IPS-18a (cell line): ENCODE results near the gene MAP7.

Experiments
- H3K27ac ChIP-seq: one replicate; pipeline ENCODE4 v1.5.1; 2013; ENCODE audit warnings: low read length
- H3K27me3 ChIP-seq: one replicate; pipeline ENCODE4 v1.6.1; 2013; ENCODE audit warnings: mild to moderate bottlenecking, low read length; ENCODE audit not compliant: control insufficient read depth, insufficient read depth
- H3K36me3 ChIP-seq: one replicate; pipeline ENCODE4 v1.6.1; 2013; ENCODE audit warnings: low read depth, low read length; ENCODE audit not compliant: control insufficient read depth
- H3K4me1 ChIP-seq: one replicate; pipeline ENCODE4 v1.6.1; 2013; ENCODE audit warnings: low read depth, low read length; ENCODE audit not compliant: control insufficient read depth
- H3K4me3 ChIP-seq: one replicate; pipeline ENCODE4 v1.5.1; 2013; ENCODE audit warnings: low read length
- H3K9ac ChIP-seq: one replicate; pipeline ENCODE4 v1.6.1; 2013; ENCODE audit warnings: mild to moderate bottlenecking, low read length, moderate library complexity
- H3K9me3 ChIP-seq: one replicate; pipeline ENCODE4 v1.6.1; 2013; ENCODE audit warnings: low read depth, low read length; ENCODE audit not compliant: control insufficient read depth

MAP7 gene

GRCh38 chr6:136465766-136466303 lies 84.4 kb downstream of the MAP7 start:
- no peaks in the 10 kb centered on the region for H3K27me3 ChIP-seq
- no peaks in the 10 kb centered on the region for H3K36me3 ChIP-seq
- no peak overlapping the region for H3K4me3 ChIP-seq
- no peaks in the 10 kb centered on the region for H3K9me3 ChIP-seq
- no peak overlapping the region for H3K27ac ChIP-seq
- H3K9ac ChIP-seq: no peak overlapping the region
- H3K4me1 ChIP-seq: peaks cover 10% of the 10 kb centered on the region

DNA sequence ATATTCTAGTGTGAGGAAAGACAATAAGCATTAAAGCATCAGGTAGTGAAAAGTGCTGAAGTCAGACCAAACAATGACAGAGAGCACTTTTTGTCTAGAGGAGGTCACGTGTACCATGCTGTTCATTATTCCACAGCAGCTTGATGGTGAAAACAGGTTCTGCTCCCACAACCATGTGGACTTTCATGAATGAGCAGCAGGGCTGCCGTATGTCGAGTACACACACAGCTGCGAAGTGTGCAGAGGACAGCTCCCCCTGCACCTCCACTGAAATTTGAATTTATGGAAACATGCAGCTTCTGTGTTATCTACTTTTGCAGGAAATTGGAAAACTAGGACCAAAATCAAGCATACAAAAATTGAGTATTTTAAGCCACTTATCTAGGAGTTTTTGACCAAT lies 85.3 kb downstream of the MAP7 start:
- Histone ChIP-seq H3K9ac (no peak overlapping the region), H3K4me1 (peaks cover 6% of the 10 kb centered on the region), H3K27me3 (no peaks in the 10 kb centered on the region), H3K27ac (no peak overlapping the region), H3K36me3 (no peaks in the 10 kb centered on the region), H3K9me3 (no peaks in the 10 kb centered on the region), H3K4me3 (no peak overlapping the region)

DNA sequence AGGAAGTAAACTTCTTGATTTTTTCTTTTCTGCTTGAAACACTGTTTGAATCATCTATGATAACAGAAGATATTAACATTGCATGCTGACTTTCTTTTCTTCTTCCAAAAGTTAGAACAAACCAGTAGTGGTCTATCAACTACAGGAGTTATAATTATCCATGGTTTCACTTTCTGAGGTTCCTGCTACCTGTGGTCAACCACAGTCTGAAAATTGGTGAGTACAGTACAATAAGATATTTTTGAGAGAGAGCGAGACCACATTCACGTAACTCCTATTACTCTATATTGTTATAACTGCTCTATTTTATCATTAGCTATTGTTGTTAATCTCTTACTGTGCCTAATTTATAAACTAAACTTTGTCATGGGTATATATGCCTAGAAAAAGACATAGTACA lies 86.1 kb downstream of the MAP7 start:
- Histone ChIP-seq H3K9ac (no peak overlapping the region), H3K9me3 (no peaks in the 10 kb centered on the region), H3K27me3 (no peaks in the 10 kb centered on the region), H3K27ac (no peak overlapping the region), H3K4me3 (no peak overlapping the region), H3K36me3 (no peaks in the 10 kb centered on the region), H3K4me1 (peaks cover 6% of the 10 kb centered on the region)

GRCh38 chr6:136463743-136464142 lies 86.5 kb downstream of the MAP7 start:
- H3K4me3 ChIP-seq: no peak overlapping the region
- no peak overlapping the region for H3K9ac ChIP-seq
- no peak overlapping the region for H3K27ac ChIP-seq
- H3K36me3 ChIP-seq: no peaks in the 10 kb centered on the region
- no peaks in the 10 kb centered on the region for H3K27me3 ChIP-seq
- peaks cover 6% of the 10 kb centered on the region for H3K4me1 ChIP-seq
- H3K9me3 ChIP-seq: peaks cover under 1% of the 10 kb centered on the region

DNA sequence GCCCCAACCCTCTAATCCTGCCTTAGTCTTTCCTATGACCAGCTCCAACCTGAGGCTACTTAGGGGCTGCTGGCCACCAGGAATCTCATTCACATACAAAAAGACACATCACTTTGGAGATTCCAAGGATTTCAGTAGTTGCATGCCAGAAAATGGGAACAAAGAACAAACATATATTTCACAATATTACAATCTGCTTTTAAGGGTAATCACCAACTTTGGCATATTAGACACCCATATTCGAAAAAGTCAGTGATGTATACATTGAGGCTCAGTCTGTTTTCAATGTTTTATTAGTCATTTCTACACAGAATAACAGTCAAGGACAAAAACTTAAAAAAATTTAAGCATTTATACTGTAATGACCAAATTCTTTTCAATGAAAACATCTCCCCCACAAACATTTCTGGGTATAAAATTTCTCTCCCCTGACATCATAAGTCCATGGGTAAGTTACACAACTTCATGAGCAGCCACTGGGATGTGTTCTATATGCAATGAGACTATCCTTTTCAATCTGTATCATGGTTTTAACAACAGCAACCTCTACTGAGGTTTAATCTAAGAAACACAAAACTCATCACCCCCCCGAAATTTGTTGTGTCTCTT lies 103.5 kb downstream of the MAP7 start:
- Histone ChIP-seq H3K36me3 (no peaks in the 10 kb centered on the region), H3K9ac (no peak overlapping the region)

GRCh38 chr6:136446145-136446544 lies 104.1 kb downstream of the MAP7 start:
- H3K9ac ChIP-seq: no peak overlapping the region
- peaks cover 8% of the 10 kb centered on the region for H3K4me1 ChIP-seq
- no peaks in the 10 kb centered on the region for H3K36me3 ChIP-seq
- no peak overlapping the region for H3K4me3 ChIP-seq
- no peaks in the 10 kb centered on the region for H3K9me3 ChIP-seq
- no peaks in the 10 kb centered on the region for H3K27me3 ChIP-seq
- no peak overlapping the region for H3K27ac ChIP-seq

More for the DNA sequence above, 103.5 kb downstream of the MAP7 start:
- H3K9me3 ChIP-seq: no peaks in the 10 kb centered on the region
- H3K4me1 ChIP-seq: peaks cover 8% of the 10 kb centered on the region
- no peaks in the 10 kb centered on the region for H3K27me3 ChIP-seq
- no peak overlapping the region for H3K27ac ChIP-seq
- H3K4me3 ChIP-seq: no peak overlapping the region

GRCh38 chr6:136445063-136445462 lies 105.2 kb downstream of the MAP7 start:
- no peaks in the 10 kb centered on the region for H3K9me3 ChIP-seq
- peaks cover 12% of the 10 kb centered on the region for H3K4me1 ChIP-seq
- no peak overlapping the region for H3K4me3 ChIP-seq
- H3K36me3 ChIP-seq: no peaks in the 10 kb centered on the region
- no peak overlapping the region for H3K27ac ChIP-seq
- no peaks in the 10 kb centered on the region for H3K27me3 ChIP-seq
- no peak overlapping the region for H3K9ac ChIP-seq

DNA sequence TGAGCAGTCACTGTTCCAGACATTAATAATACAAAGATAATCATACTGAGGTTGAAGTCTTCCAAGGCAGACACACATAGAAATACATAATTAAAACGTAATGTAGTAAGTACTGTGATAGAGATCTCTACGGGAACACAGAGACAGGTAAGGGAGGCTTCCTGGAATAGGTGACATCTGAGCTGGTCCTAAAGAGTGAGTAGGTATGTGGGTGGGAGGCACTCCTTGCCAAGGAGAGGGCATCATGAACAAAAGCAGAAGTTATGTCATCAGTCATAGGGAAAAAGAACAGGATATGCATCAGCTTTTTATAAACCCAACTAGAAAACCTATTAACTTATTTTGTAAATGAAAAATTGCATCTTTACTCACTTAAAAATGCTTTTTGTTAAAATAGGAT lies 110.0 kb downstream of the MAP7 start:
- no peak overlapping the region for H3K9ac ChIP-seq
- no peaks in the 10 kb centered on the region for H3K36me3 ChIP-seq
- H3K4me1 ChIP-seq: peaks cover 30% of the 10 kb centered on the region
- H3K27me3 ChIP-seq: no peaks in the 10 kb centered on the region
- H3K4me3 ChIP-seq: no peak overlapping the region
- H3K27ac ChIP-seq: no peak overlapping the region
- H3K9me3 ChIP-seq: no peaks in the 10 kb centered on the region

- no peaks in the 10 kb centered on the region for H3K27me3 ChIP-seq
- H3K27ac ChIP-seq: no peak overlapping the region
Measured at GRCh38 chr6:136439514-136440190, 110.6 kb downstream of the MAP7 start.

DNA sequence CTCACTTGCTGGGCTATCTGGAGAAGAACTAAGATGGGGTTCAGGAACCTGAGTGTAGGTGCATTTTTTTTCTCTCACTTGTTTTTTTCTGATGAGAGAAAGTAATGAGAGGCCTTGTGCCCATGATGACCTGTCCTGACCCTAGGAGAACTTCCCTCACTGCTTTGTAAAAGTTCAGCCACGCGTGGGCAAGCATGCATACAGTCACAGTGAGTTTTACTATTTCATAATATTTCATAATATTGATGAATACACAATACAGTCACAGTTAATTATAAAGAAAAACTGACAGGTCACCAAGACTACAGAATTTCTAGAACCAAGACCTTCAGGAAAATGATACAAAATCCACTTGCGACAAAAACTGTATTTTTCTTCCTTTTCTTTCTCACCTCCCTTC lies 111.8 kb downstream of the MAP7 start:
- Histone ChIP-seq H3K36me3 (no peaks in the 10 kb centered on the region), H3K9me3 (no peaks in the 10 kb centered on the region), H3K4me1 (peaks cover 40% of the 10 kb centered on the region), H3K27ac (no peak overlapping the region), H3K27me3 (no peaks in the 10 kb centered on the region), H3K4me3 (no peak overlapping the region), H3K9ac (no peak overlapping the region)

More at GRCh38 chr6:136439514-136440190, 110.6 kb downstream of the MAP7 start:
- Histone ChIP-seq H3K36me3 (no peaks in the 10 kb centered on the region), H3K9me3 (no peaks in the 10 kb centered on the region), H3K4me1 (peaks cover 35% of the 10 kb centered on the region), H3K4me3 (no peak overlapping the region), H3K9ac (no peak overlapping the region)

- peaks cover 40% of the 10 kb centered on the region for H3K4me1 ChIP-seq
- H3K27me3 ChIP-seq: no peaks in the 10 kb centered on the region
- H3K9me3 ChIP-seq: no peaks in the 10 kb centered on the region
- no peak overlapping the region for H3K9ac ChIP-seq
- H3K4me3 ChIP-seq: no peak overlapping the region
- no peaks in the 10 kb centered on the region for H3K36me3 ChIP-seq
- H3K27ac ChIP-seq: no peak overlapping the region
Measured at GRCh38 chr6:136437246-136437645, 113.0 kb downstream of the MAP7 start.

DNA sequence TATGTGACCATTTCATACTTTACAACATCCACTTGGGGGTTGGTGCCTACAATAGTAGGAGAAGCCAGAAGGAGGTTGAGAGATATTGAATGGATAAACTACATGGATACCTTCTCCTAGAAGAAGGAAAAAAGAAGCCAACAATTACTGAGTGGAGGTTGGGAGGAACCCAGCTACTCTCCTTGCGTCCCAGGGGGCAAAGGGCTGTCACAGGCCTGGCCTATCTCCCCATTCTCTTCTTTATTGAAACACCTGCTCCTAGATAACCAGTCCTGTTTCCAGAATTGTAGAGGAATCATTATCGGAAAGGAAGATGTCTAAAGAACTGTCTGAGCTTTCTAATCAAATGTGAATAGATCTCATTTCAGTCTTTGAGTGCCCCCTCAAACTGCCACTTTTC lies 115.1 kb downstream of the MAP7 start:
- Histone ChIP-seq H3K36me3 (no peaks in the 10 kb centered on the region), H3K27ac (peak overlapping the region; percentile 51), H3K4me3 (peak overlapping the region; percentile 36), H3K9ac (peak overlapping the region; percentile 40), H3K27me3 (no peaks in the 10 kb centered on the region), H3K9me3 (no peaks in the 10 kb centered on the region), H3K4me1 (peaks cover 37% of the 10 kb centered on the region)
